ENCODE measurements around the gene RPS3. TPM values are rescaled to one million over a fixed set of nuclear protein-coding genes. Genes with fewer than 3 reads are reported as not detected.
"Not testable (repeated sequence)": the region's sequence is repeated elsewhere in the genome, so short reads cannot be mapped to it uniquely, and the experiment has no call there.

RPS3 gene
- polyA plus RNA-seq, 1 donor = 3,748 TPM

GRCh38 chr11:75352588-75353206 is 46.6 kb upstream of the RPS3 start:
- peaks cover 7% of the 10 kb centered on the region for H3K36me3 ChIP-seq (ENCODE audit: control insufficient read depth, insufficient read depth, low read length)
- no peaks in the 10 kb centered on the region for H3K27me3 ChIP-seq (ENCODE audit: control insufficient read depth, insufficient read depth, low read length)
- H3K4me1 ChIP-seq (ENCODE audit: control insufficient read depth, insufficient read depth, low read length) = peaks cover 38% of the 10 kb centered on the region
- peak overlapping the region; percentile 93 for H3K27ac ChIP-seq (ENCODE audit: low read length)
- DNase-seq = no peak
- H3K9me3 ChIP-seq (ENCODE audit: control insufficient read depth, low read depth, low read length) = no peaks in the 10 kb centered on the region
- peak overlapping the region; percentile 83 for H3K4me3 ChIP-seq (ENCODE audit: low read length)
- no CpG with 5 or more reads among the region's 5 CpGs for WGBS (ENCODE audit: insufficient coverage, low lambda C conversion rate)

- H3K36me3 ChIP-seq (ENCODE audit: control insufficient read depth, insufficient read depth, low read length) = no peaks in the 10 kb centered on the region
- no peak overlapping the region for H3K4me3 ChIP-seq (ENCODE audit: low read length)
- DNase-seq = no peak
- peaks cover 18% of the 10 kb centered on the region for H3K4me1 ChIP-seq (ENCODE audit: control insufficient read depth, insufficient read depth, low read length)
- no peak overlapping the region for H3K27ac ChIP-seq (ENCODE audit: low read length)
- no peaks in the 10 kb centered on the region for H3K27me3 ChIP-seq (ENCODE audit: control insufficient read depth, insufficient read depth, low read length)
- WGBS (ENCODE audit: insufficient coverage, low lambda C conversion rate) = 80% methylated on average over 1 of the region's 10 CpGs
- no peaks in the 10 kb centered on the region for H3K9me3 ChIP-seq (ENCODE audit: control insufficient read depth, low read depth, low read length)
Measured at GRCh38 chr11:75355051-75355450, 44.3 kb upstream of the RPS3 start.

GRCh38 chr11:75356613-75357012 is 42.7 kb upstream of the RPS3 start:
- DNase-seq = no peak
- peaks cover 7% of the 10 kb centered on the region for H3K4me1 ChIP-seq (ENCODE audit: control insufficient read depth, insufficient read depth, low read length)
- H3K27ac ChIP-seq (ENCODE audit: low read length) = no peak overlapping the region
- no peaks in the 10 kb centered on the region for H3K27me3 ChIP-seq (ENCODE audit: control insufficient read depth, insufficient read depth, low read length)
- no peak overlapping the region for H3K4me3 ChIP-seq (ENCODE audit: low read length)
- H3K36me3 ChIP-seq (ENCODE audit: control insufficient read depth, insufficient read depth, low read length) = no peaks in the 10 kb centered on the region
- no peaks in the 10 kb centered on the region for H3K9me3 ChIP-seq (ENCODE audit: control insufficient read depth, low read depth, low read length)
- no CpG with 5 or more reads among the region's 2 CpGs for WGBS (ENCODE audit: insufficient coverage, low lambda C conversion rate)

- H3K27me3 ChIP-seq (ENCODE audit: control insufficient read depth, insufficient read depth, low read length) = not testable (repeated sequence)
- no CpG with 5 or more reads among the region's 4 CpGs for WGBS (ENCODE audit: insufficient coverage, low lambda C conversion rate)
Measured at GRCh38 chr11:75362285-75362684, 37.0 kb upstream of the RPS3 start.

GRCh38 chr11:75365711-75366181 is 33.6 kb upstream of the RPS3 start:
- H3K27ac ChIP-seq (ENCODE audit: low read length) = no peak overlapping the region
- H3K36me3 ChIP-seq (ENCODE audit: control insufficient read depth, insufficient read depth, low read length) = no peaks in the 10 kb centered on the region
- 58% methylated on average over 2 of the region's 2 CpGs for WGBS (ENCODE audit: insufficient coverage, low lambda C conversion rate)
- H3K9me3 ChIP-seq (ENCODE audit: control insufficient read depth, low read depth, low read length) = no peaks in the 10 kb centered on the region
- H3K4me3 ChIP-seq (ENCODE audit: low read length) = no peak overlapping the region
- no peaks in the 10 kb centered on the region for H3K4me1 ChIP-seq (ENCODE audit: control insufficient read depth, insufficient read depth, low read length)
- no peaks in the 10 kb centered on the region for H3K27me3 ChIP-seq (ENCODE audit: control insufficient read depth, insufficient read depth, low read length)
- DNase-seq = no peak

More at GRCh38 chr11:75362285-75362684, 37.0 kb upstream of the RPS3 start:
- not testable (repeated sequence) for H3K9me3 ChIP-seq (ENCODE audit: control insufficient read depth, low read depth, low read length); DNase-seq; H3K27ac ChIP-seq (ENCODE audit: low read length); H3K36me3 ChIP-seq (ENCODE audit: control insufficient read depth, insufficient read depth, low read length); H3K4me1 ChIP-seq (ENCODE audit: control insufficient read depth, insufficient read depth, low read length); H3K4me3 ChIP-seq (ENCODE audit: low read length)

GRCh38 chr11:75366826-75367225 is 32.5 kb upstream of the RPS3 start:
- H3K4me1 ChIP-seq (ENCODE audit: control insufficient read depth, insufficient read depth, low read length); H3K27me3 ChIP-seq (ENCODE audit: control insufficient read depth, insufficient read depth, low read length); H3K36me3 ChIP-seq (ENCODE audit: control insufficient read depth, insufficient read depth, low read length); DNase-seq; H3K4me3 ChIP-seq (ENCODE audit: low read length); H3K27ac ChIP-seq (ENCODE audit: low read length); H3K9me3 ChIP-seq (ENCODE audit: control insufficient read depth, low read depth, low read length): not testable (repeated sequence)
- WGBS (ENCODE audit: insufficient coverage, low lambda C conversion rate) = 100% methylated on average over 2 of the region's 5 CpGs

GRCh38 chr11:75369560-75370255 is 29.6 kb upstream of the RPS3 start:
- peaks cover 18% of the 10 kb centered on the region for H3K4me1 ChIP-seq (ENCODE audit: control insufficient read depth, insufficient read depth, low read length)
- H3K4me3 ChIP-seq (ENCODE audit: low read length) = no peak overlapping the region
- WGBS (ENCODE audit: insufficient coverage, low lambda C conversion rate) = 45% methylated on average over 2 of the region's 6 CpGs
- DNase-seq = no peak
- H3K36me3 ChIP-seq (ENCODE audit: control insufficient read depth, insufficient read depth, low read length) = no peaks in the 10 kb centered on the region
- no peak overlapping the region for H3K27ac ChIP-seq (ENCODE audit: low read length)
- no peaks in the 10 kb centered on the region for H3K27me3 ChIP-seq (ENCODE audit: control insufficient read depth, insufficient read depth, low read length)
- no peaks in the 10 kb centered on the region for H3K9me3 ChIP-seq (ENCODE audit: control insufficient read depth, low read depth, low read length)

- Histone ChIP-seq H3K9me3 (ENCODE audit: control insufficient read depth, low read depth, low read length) (no peaks in the 10 kb centered on the region), H3K27ac (ENCODE audit: low read length) (peak overlapping the region; percentile 92), H3K36me3 (ENCODE audit: control insufficient read depth, insufficient read depth, low read length) (no peaks in the 10 kb centered on the region), H3K4me3 (ENCODE audit: low read length) (no peak overlapping the region), H3K4me1 (ENCODE audit: control insufficient read depth, insufficient read depth, low read length) (peaks cover 25% of the 10 kb centered on the region), H3K27me3 (ENCODE audit: control insufficient read depth, insufficient read depth, low read length) (no peaks in the 10 kb centered on the region)
- no CpG with 5 or more reads among the region's 8 CpGs for WGBS (ENCODE audit: insufficient coverage, low lambda C conversion rate)
- peak; percentile 44 to 86 for DNase-seq
Measured at GRCh38 chr11:75371949-75372876, 27.1 kb upstream of the RPS3 start.

- Histone ChIP-seq H3K27ac (ENCODE audit: low read length) (peak overlapping the region; percentile 92), H3K4me1 (ENCODE audit: control insufficient read depth, insufficient read depth, low read length) (peaks cover 25% of the 10 kb centered on the region), H3K36me3 (ENCODE audit: control insufficient read depth, insufficient read depth, low read length) (no peaks in the 10 kb centered on the region), H3K4me3 (ENCODE audit: low read length) (no peak overlapping the region), H3K27me3 (ENCODE audit: control insufficient read depth, insufficient read depth, low read length) (no peaks in the 10 kb centered on the region), H3K9me3 (ENCODE audit: control insufficient read depth, low read depth, low read length) (no peaks in the 10 kb centered on the region)
- peak in 1 of 2 donors; percentile 64 for DNase-seq
- no CpG with 5 or more reads among the region's 8 CpGs for WGBS (ENCODE audit: insufficient coverage, low lambda C conversion rate)
Measured at GRCh38 chr11:75373201-75373600, 26.1 kb upstream of the RPS3 start.

GRCh38 chr11:75374646-75375045 is 24.7 kb upstream of the RPS3 start:
- no peak overlapping the region for H3K4me3 ChIP-seq (ENCODE audit: low read length)
- no peaks in the 10 kb centered on the region for H3K27me3 ChIP-seq (ENCODE audit: control insufficient read depth, insufficient read depth, low read length)
- WGBS (ENCODE audit: insufficient coverage, low lambda C conversion rate) = 100% methylated on average over 2 of the region's 4 CpGs
- peaks cover 3% of the 10 kb centered on the region for H3K9me3 ChIP-seq (ENCODE audit: control insufficient read depth, low read depth, low read length)
- H3K4me1 ChIP-seq (ENCODE audit: control insufficient read depth, insufficient read depth, low read length) = peaks cover 30% of the 10 kb centered on the region
- no peak for DNase-seq
- no peaks in the 10 kb centered on the region for H3K36me3 ChIP-seq (ENCODE audit: control insufficient read depth, insufficient read depth, low read length)
- H3K27ac ChIP-seq (ENCODE audit: low read length) = no peak overlapping the region

Data from large intestine (tissue), 3 donors.